Parathyroid adenoma (tissue), 2 donors: ENCODE data around the gene KCNN2.

Source experiments
- H2AFZ ChIP-seq: fragments of 300-600 bp; sonication (generic); one replicate; pipeline ENCODE4 v1.7.0; 2017; ENCODE audit warnings: antibody characterized with exemption, mild to moderate bottlenecking
- H3K27ac ChIP-seq: fragments of 300-600 bp; sonication (generic); one replicate; pipeline ENCODE4 v1.7.0; 2017
- H3K27me3 ChIP-seq: fragments of 300-600 bp; sonication (generic); one replicate; pipeline ENCODE4 v1.7.0; 2017; ENCODE audit warnings: low read length; ENCODE audit not compliant: control insufficient read depth, insufficient read depth
- H3K36me3 ChIP-seq: fragments of 300-600 bp; sonication (generic); one replicate; pipeline ENCODE4 v1.7.0; 2017; ENCODE audit warnings: low read length; ENCODE audit not compliant: control insufficient read depth, insufficient read depth
- H3K4me1 ChIP-seq: fragments of 300-600 bp; sonication (generic); one replicate; pipeline ENCODE4 v1.7.0; 2017; ENCODE audit warnings: control low read depth
- H3K4me2 ChIP-seq: fragments of 300-600 bp; sonication (generic); one replicate; pipeline ENCODE4 v1.7.0; 2017; ENCODE audit warnings: low read length
- H3K4me3 ChIP-seq: fragments of 300-600 bp; sonication (generic); one replicate; pipeline ENCODE4 v1.7.0; 2017; ENCODE audit warnings: low read depth, low read length
- H3K79me2 ChIP-seq: fragments of 300-600 bp; sonication (generic); one replicate; pipeline ENCODE4 v1.7.0; 2017; ENCODE audit warnings: control low read depth
- H3K9ac ChIP-seq: fragments of 300-600 bp; sonication (generic); one replicate; pipeline ENCODE4 v1.7.0; 2017; ENCODE audit warnings: mild to moderate bottlenecking
- H3K9me3 ChIP-seq: fragments of 300-600 bp; sonication (generic); one replicate; pipeline ENCODE4 v1.7.0; 2017; ENCODE audit warnings: low read length; ENCODE audit not compliant: control insufficient read depth
- TF ChIP-seq, protein P1 (sequence below): fragments of 300-600 bp; sonication (generic); IDR thresholded peaks from one replicate; pipeline ENCODE4 v1.7.0; 2017; ENCODE audit warnings: antibody characterized with exemption, mild to moderate bottlenecking
- donor health status: primary hyperparathyroidism.

Gene KCNN2

DNA sequence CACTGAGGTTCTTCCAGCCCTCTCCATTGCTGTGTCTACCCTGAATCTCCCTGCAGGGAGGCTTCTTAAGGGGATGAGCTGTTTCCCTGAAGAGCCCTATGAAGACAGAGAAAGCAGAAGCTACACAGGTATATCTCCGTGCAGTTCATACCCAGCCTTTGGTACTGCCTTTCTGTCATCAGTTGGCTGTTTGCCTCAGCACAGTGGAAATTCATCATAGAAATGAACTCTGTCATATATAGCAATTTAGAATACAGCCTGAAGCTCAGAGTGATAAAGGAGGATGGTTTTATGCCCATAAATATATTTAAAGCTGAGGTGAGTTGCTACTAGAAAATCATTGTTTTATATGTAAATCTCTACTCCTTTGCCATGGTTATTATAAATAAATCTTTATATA is 42.6 kb upstream of the KCNN2 start:
- Histone ChIP-seq H3K36me3 (no peaks in the 10 kb centered on the region), H3K79me2 (no peaks in the 10 kb centered on the region), H3K9ac (no peak overlapping the region), H3K4me1 (no peaks in the 10 kb centered on the region), H3K27ac (no peak overlapping the region), H3K9me3 (no peaks in the 10 kb centered on the region), H2AFZ (no peak overlapping the region), H3K27me3 (no peaks in the 10 kb centered on the region), H3K4me2 (no peak overlapping the region), H3K4me3 (no peak overlapping the region)
- TF ChIP-seq, protein P1, sequence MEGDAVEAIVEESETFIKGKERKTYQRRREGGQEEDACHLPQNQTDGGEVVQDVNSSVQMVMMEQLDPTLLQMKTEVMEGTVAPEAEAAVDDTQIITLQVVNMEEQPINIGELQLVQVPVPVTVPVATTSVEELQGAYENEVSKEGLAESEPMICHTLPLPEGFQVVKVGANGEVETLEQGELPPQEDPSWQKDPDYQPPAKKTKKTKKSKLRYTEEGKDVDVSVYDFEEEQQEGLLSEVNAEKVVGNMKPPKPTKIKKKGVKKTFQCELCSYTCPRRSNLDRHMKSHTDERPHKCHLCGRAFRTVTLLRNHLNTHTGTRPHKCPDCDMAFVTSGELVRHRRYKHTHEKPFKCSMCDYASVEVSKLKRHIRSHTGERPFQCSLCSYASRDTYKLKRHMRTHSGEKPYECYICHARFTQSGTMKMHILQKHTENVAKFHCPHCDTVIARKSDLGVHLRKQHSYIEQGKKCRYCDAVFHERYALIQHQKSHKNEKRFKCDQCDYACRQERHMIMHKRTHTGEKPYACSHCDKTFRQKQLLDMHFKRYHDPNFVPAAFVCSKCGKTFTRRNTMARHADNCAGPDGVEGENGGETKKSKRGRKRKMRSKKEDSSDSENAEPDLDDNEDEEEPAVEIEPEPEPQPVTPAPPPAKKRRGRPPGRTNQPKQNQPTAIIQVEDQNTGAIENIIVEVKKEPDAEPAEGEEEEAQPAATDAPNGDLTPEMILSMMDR = no peak

DNA sequence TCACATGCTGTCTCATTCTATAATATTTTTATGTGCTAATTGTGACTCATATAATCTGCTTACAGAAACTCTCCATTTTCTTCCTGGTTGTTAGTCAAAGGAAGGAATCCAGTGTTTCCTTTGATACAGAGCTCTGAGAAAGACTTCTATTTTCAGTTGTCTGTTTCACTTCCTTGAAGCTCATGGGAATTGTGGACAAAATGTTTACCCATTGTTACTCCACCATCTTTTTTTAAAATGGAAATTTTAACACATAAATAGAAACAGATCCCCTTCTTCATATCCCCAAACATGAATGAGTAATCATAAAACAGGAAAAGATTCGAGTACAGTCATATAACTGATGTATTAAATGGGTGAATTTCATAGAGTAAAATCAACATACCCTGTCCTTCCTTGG is 42.0 kb upstream of the KCNN2 start:
- Histone ChIP-seq H3K9me3 (no peaks in the 10 kb centered on the region), H3K36me3 (no peaks in the 10 kb centered on the region), H3K9ac (no peak overlapping the region), H3K79me2 (no peaks in the 10 kb centered on the region), H3K4me2 (no peak overlapping the region), H3K27ac (no peak overlapping the region), H2AFZ (no peak overlapping the region), H3K4me3 (no peak overlapping the region), H3K4me1 (no peaks in the 10 kb centered on the region), H3K27me3 (no peaks in the 10 kb centered on the region)
- TF ChIP-seq, protein P1 = no peak

DNA sequence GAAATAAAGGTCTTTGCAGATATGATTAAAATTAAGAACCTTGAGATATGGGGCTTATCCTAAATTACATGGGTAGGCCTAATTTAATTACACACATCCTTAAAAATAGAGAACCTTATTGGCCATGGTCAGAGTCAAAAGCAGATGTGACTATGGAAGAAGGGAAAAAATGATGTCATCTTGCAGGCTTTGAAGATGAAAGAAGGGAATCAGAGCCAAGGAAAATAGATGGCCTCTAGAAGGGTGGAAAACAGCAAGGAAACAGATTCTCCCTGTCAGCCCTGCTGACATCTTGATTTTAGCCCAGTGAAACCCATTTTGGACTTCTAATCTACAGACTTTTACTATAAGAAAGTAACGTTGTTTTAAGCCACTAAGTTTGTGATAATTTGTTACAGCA is 37.6 kb upstream of the KCNN2 start:
- no peaks in the 10 kb centered on the region for H3K36me3 ChIP-seq
- no peaks in the 10 kb centered on the region for H3K9me3 ChIP-seq
- H3K4me2 ChIP-seq = no peak overlapping the region
- H3K4me3 ChIP-seq = no peak overlapping the region
- TF ChIP-seq, protein P1 = no peak
- H2AFZ ChIP-seq = no peak overlapping the region
- H3K79me2 ChIP-seq = no peaks in the 10 kb centered on the region
- no peaks in the 10 kb centered on the region for H3K4me1 ChIP-seq
- no peaks in the 10 kb centered on the region for H3K27me3 ChIP-seq
- H3K9ac ChIP-seq = no peak overlapping the region
- H3K27ac ChIP-seq = no peak overlapping the region

DNA sequence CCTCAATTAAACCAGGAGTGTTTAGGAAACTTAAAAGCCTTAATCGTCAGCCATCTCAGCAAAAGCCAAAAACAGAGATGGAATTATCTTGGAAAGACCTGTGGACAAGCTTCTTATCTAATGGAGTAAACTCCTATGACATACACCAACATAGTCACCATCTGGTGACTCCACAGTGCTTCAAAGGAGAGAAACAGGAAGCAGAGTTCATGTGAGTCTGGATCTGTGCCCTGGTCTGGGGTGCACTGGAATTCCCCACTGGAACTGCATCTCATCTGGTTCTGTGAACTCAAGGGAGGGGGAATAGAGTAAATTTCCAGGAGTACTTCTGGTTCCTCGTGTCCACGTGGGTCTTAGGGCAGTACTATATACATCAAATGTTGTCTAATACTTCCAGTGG is 36.3 kb upstream of the KCNN2 start:
- Histone ChIP-seq H3K4me3 (no peak overlapping the region), H3K27me3 (no peaks in the 10 kb centered on the region), H3K9ac (no peak overlapping the region), H3K36me3 (no peaks in the 10 kb centered on the region), H3K79me2 (no peaks in the 10 kb centered on the region), H3K27ac (no peak overlapping the region), H3K4me2 (no peak overlapping the region), H3K9me3 (no peaks in the 10 kb centered on the region), H2AFZ (no peak overlapping the region), H3K4me1 (no peaks in the 10 kb centered on the region)
- TF ChIP-seq, protein P1 = no peak

DNA sequence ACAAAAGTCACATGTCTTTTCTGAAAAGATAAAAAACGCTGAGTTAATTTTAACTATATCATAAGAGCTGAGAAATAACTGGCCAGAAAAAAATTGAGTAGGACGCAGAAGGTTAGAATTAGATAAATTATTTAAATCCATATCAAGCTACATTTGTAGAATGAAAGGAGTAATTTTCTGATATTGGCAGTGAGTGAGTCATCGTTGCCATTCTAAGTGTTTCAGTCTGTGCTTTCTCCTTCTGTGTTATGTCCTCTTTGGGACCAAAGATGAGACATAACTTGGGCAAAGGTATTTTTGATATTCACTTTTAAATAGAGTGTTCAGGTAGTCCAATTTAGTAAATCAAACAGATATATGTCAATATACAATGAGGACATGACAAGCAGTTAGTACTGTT is 34.4 kb upstream of the KCNN2 start:
- TF ChIP-seq, protein P1 = no peak
- Histone ChIP-seq H3K4me3 (no peak overlapping the region), H3K4me1 (no peaks in the 10 kb centered on the region), H3K9ac (no peak overlapping the region), H3K9me3 (no peaks in the 10 kb centered on the region), H3K27ac (no peak overlapping the region), H3K36me3 (no peaks in the 10 kb centered on the region), H3K79me2 (no peaks in the 10 kb centered on the region), H3K27me3 (no peaks in the 10 kb centered on the region), H2AFZ (no peak overlapping the region), H3K4me2 (no peak overlapping the region)
